HepG2 (cell line): Measurements from ENCODE around the gene CDH13. TPM values are rescaled to one million over a fixed set of nuclear protein-coding genes. Genes with fewer than 3 reads are reported as not detected.

Source experiments
- ATAC-seq: fragments of 200-7000 bp; cut with Tn5 transposase; 3 replicates; pipeline ENCODE4 v1.9.1; 2020; ENCODE audit warnings: mild to moderate bottlenecking, moderate library complexity
- BruUV-seq: library from RNA; stranded (reverse); fragments of 400-500 nt; replicated peaks from 2 replicates; lab custom pipeline; 2021; lab: Mats Ljungman, UMichigan
- CTCF ChIA-PET: fragments of 300-600 bp; formaldehyde crosslinking; extraction: SDS; loops from one replicate; lab custom pipeline; 2021; ENCODE audit warnings: low total read pairs, inconsistent platforms, low intra/inter-chr PET ratio; lab: Yijun Ruan, JAX
- POLR2A ChIA-PET: fragments of 350-600 bp; sonication (Branson Sonifier 250); formaldehyde crosslinking; loops from one replicate; lab custom pipeline; 2020; ENCODE audit warnings: antibody characterized with exemption, inconsistent platforms; lab: Yijun Ruan, JAX
- DNase-seq: peaks from one replicate; pipeline ENCODE4 v3.0.0-alpha.2; 2015; ENCODE audit warnings: low spot score
- FAIRE-seq: peaks from 3 replicates; lab custom pipeline; 2011; peaks lifted over from hg19 to GRCh38; lab: Jason Lieb, UNC
- H2AFZ ChIP-seq: one replicate; pipeline ENCODE4 v1.6.1; 2011; ENCODE audit warnings: low read length, inconsistent platforms
- H3K27ac ChIP-seq: fragments of 300-600 bp; 3 replicates; pipeline ENCODE4 v1.8.0; 2011; ENCODE audit warnings: mixed run types, mild to moderate bottlenecking, mixed read lengths, low read length, inconsistent platforms; ENCODE audit not compliant: insufficient read depth; ENCODE audit errors: extremely low read length
- H3K27me3 ChIP-seq, 2 experiments: fragments of 200-600 bp in 1 of 2; 2 replicates in 1 of 2; 3 replicates in 1 of 2; pipeline versions ENCODE4 v1.6.0 to v1.8.0; 2011; ENCODE audit warnings: low read length in 2 of 2, mild to moderate bottlenecking in 2 of 2, moderate library complexity in 2 of 2, inconsistent platforms in 1 of 2; ENCODE audit not compliant: insufficient read depth in 2 of 2, control insufficient read depth in 1 of 2
- H3K36me3 ChIP-seq, 2 experiments: fragments of 200-600 bp in 1 of 2; replicated peaks in 1 of 2; 2 replicates in 1 of 2; 3 replicates in 1 of 2; pipeline versions ENCODE4 v1.5.1 to v1.8.0; 2011; ENCODE audit warnings: low read length in 2 of 2, inconsistent platforms in 1 of 2; ENCODE audit not compliant: insufficient read depth in 2 of 2, control insufficient read depth in 1 of 2
- H3K4me1 ChIP-seq: 2 replicates; pipeline ENCODE4 v1.5.1; 2012; ENCODE audit warnings: low read length, inconsistent platforms; ENCODE audit not compliant: insufficient read depth
- H3K4me2 ChIP-seq: 2 replicates; pipeline ENCODE4 v1.6.0; 2011; ENCODE audit warnings: low read depth, low read length, inconsistent platforms
- H3K4me3 ChIP-seq, 3 experiments: fragments of 200-600 bp in 1 of 3; sonication (generic), shearing (Covaris generic) in 1 of 3; replicated peaks in 1 of 3; 2 replicates each; pipeline ENCODE4 v1.5.1; 2011 to 2016; ENCODE audit warnings: low read length in 3 of 3, inconsistent platforms in 2 of 3, low read depth in 2 of 3, mild to moderate bottlenecking in 2 of 3, control low read depth in 1 of 3, mixed read lengths in 1 of 3; ENCODE audit not compliant: insufficient read depth in 1 of 3
- H3K79me2 ChIP-seq: one replicate; pipeline ENCODE4 v1.6.1; 2011; ENCODE audit warnings: low read length, inconsistent platforms; ENCODE audit not compliant: insufficient read depth
- H3K9ac ChIP-seq: 2 replicates; pipeline ENCODE4 v1.6.0; 2011; ENCODE audit warnings: mild to moderate bottlenecking, low read depth, low read length, inconsistent platforms; ENCODE audit not compliant: insufficient read depth
- H3K9me3 ChIP-seq: 2 replicates; pipeline ENCODE4 v1.5.1; 2012; ENCODE audit warnings: mild to moderate bottlenecking, low read length
- H4K20me1 ChIP-seq: 2 replicates; pipeline ENCODE4 v1.6.0; 2011; ENCODE audit warnings: inconsistent platforms, mild to moderate bottlenecking, low read length, moderate library complexity; ENCODE audit not compliant: insufficient read depth
- GZF1 ChIP-seq: sonication (generic); formaldehyde crosslinking; IDR thresholded peaks from 2 replicates; pipeline ENCODE4 v1.5.1; 2020; ENCODE audit warnings: mild to moderate bottlenecking, missing genetic modification reagents
- KDM5A ChIP-seq: fragments of 200-600 bp; sonication (generic); IDR thresholded peaks from 2 replicates; pipeline ENCODE4 v1.7.0; 2018; ENCODE audit warnings: antibody characterized with exemption, mild to moderate bottlenecking, low read length, borderline replicate concordance
- MLXIP ChIP-seq: sonication (generic); formaldehyde crosslinking; IDR thresholded peaks from 2 replicates; pipeline ENCODE4 v1.9.0; 2021; ENCODE audit warnings: missing genetic modification reagents, borderline replicate concordance
- POGZ ChIP-seq: sonication (generic); formaldehyde crosslinking; IDR thresholded peaks from 2 replicates; pipeline ENCODE4 v1.4.0; 2020; ENCODE audit warnings: mild to moderate bottlenecking, missing genetic modification reagents
- RFX3 ChIP-seq: IDR thresholded peaks from 2 replicates; pipeline ENCODE4 v1.6.1; 2016; ENCODE audit warnings: missing biosample characterization, missing genetic modification reagents
- SUZ12 ChIP-seq: fragments of 150-350 bp; IDR thresholded peaks from 2 replicates; pipeline ENCODE4 v1.6.1; 2014; ENCODE audit warnings: low read depth, low read length
- TSC22D2 ChIP-seq: sonication (generic); formaldehyde crosslinking; IDR thresholded peaks from 2 replicates; pipeline ENCODE4 v1.5.1; 2020; ENCODE audit warnings: missing genetic modification reagents, mild to moderate bottlenecking, borderline replicate concordance
- ZBTB1 ChIP-seq: sonication (generic); formaldehyde crosslinking; IDR thresholded peaks from 2 replicates; pipeline ENCODE4 v1.4.0; 2020; ENCODE audit warnings: missing genetic modification reagents, borderline replicate concordance
- ZBTB2 ChIP-seq: sonication (generic); formaldehyde crosslinking; IDR thresholded peaks from 2 replicates; pipeline ENCODE4 v1.8.0; 2022; ENCODE audit warnings: low read depth, missing genetic modification reagents
- ZNF432 ChIP-seq: sonication (generic); formaldehyde crosslinking; IDR thresholded peaks from 2 replicates; pipeline ENCODE4 v1.5.0; 2020; ENCODE audit warnings: missing genetic modification reagents, mild to moderate bottlenecking, borderline replicate concordance
- ZNF549 ChIP-seq: sonication (generic); formaldehyde crosslinking; IDR thresholded peaks from 2 replicates; pipeline ENCODE4 v1.5.0; 2020; ENCODE audit warnings: missing genetic modification reagents
- ZNF616 ChIP-seq: sonication (generic); formaldehyde crosslinking; IDR thresholded peaks from 2 replicates; pipeline ENCODE4 v1.5.0; 2020; ENCODE audit warnings: low read depth, mild to moderate bottlenecking, missing genetic modification reagents
- WGBS: methylation state at CpG from one replicate; pipeline ENCODE4 v1.1.6; 2017; ENCODE audit warnings: low lambda C conversion rate; 5-methylcytosine and 5-hydroxymethylcytosine counted together
- in situ Hi-C: cut with HindIII; loops from 2 replicates; pipeline ENCODE4 v1.10.0; 2017; ENCODE audit warnings: low pct_unique_long_range_greater_than_20kb; ENCODE audit not compliant: extremely low pct_ligation_motif_present
- intact Hi-C: fragments of 100-400 bp; cut with micrococcal nuclease; formaldehyde crosslinking; loops from one replicate; pipeline ENCODE4 v1.10.0; 2022; ENCODE audit not compliant: unreplicated experiment
- polyA plus RNA-seq, 8 experiments: library from polyadenylated mRNA; depleted of rRNA in 3 of 8; stranded (reverse) in 7 of 8; unstranded in 1 of 8; fragments of >200 nt; fragmentation: Illumina TruSeq in 4 of 8; extraction: Trizol in 4 of 8; gene quantifications; 2 replicates each; pipeline versions ENCODE4 v1.2.1 to v1.2.3, GENCODE V29; 2011 to 2016; ENCODE audit warnings: low read depth in 4 of 8, missing spikeins in 1 of 8, mixed read lengths in 1 of 8; ENCODE audit not compliant: insufficient read depth in 1 of 8
- total RNA-seq, 5 experiments: library from RNA; depleted of rRNA; stranded (reverse); fragments of >200 nt; fragmentation: Illumina TruSeq; extraction: Trizol; gene quantifications; 2 replicates each; pipeline ENCODE4 v1.2.3, GENCODE V29; 2016; ENCODE audit warnings: low read depth in 1 of 5

Gene CDH13
- total and polyA plus RNA-seq, 2 of the 13 experiments (the other 11 are each of a cell fraction or from before 2014, with no cell fraction given), result not detected

GRCh38 chr16:83802135-83802534 lies 1175.4 kb downstream of the CDH13 start (continued):
- no peak for TF ChIP-seq GZF1
- no peak for TF ChIP-seq ZNF432
- no peak for TF ChIP-seq TSC22D2
- TF ChIP-seq ZBTB1 (CRISPR knock-in tag), result no peak
- no peak for TF ChIP-seq MLXIP (CRISPR knock-in tag)

- FAIRE-seq (no peak), ATAC-seq (no peak), DNase-seq (no peak)
- Histone ChIP-seq H3K36me3 (no peaks in the 10 kb centered on the region), H3K27me3 (peaks cover 0 to 18% of the 10 kb centered on the region in 2 experiments; a peak in 3 of 5 replicates), H3K4me3 (no peak overlapping the region), H4K20me1 (no peaks in the 10 kb centered on the region), H3K27ac (no peak overlapping the region), H3K9ac (no peak overlapping the region), H3K4me2 (no peak overlapping the region), H3K9me3 (no peaks in the 10 kb centered on the region)
- WGBS, result 15% methylated on average over 10 of the region's 11 CpGs
- intact Hi-C loops, result no loop called here
- CTCF ChIA-PET, result no interaction called here
- BruUV-seq, result no TSS peak
- TF ChIP-seq KDM5A, result no peak
- TF ChIP-seq ZBTB2, result no peak
- no peak for TF ChIP-seq RFX3
- no peak for TF ChIP-seq ZBTB1 (CRISPR knock-in tag)
- TF ChIP-seq SUZ12, result no peak
- TF ChIP-seq POGZ, result no peak
- TF ChIP-seq ZNF549 (CRISPR knock-in tag), result no peak
- TF ChIP-seq ZNF616 (CRISPR knock-in tag), result no peak
- TF ChIP-seq, all 625 proteins: peak for 0
- peaks cover 17% of the 10 kb centered on the region for H3K4me1 ChIP-seq
- POLR2A ChIA-PET, result no interaction called here
- in situ Hi-C loops, result no loop called here
- no peaks in the 10 kb centered on the region for H3K79me2 ChIP-seq
- H2AFZ ChIP-seq, result no peak overlapping the region
Measured at GRCh38 chr16:83802554-83803205, 1175.9 kb downstream of the CDH13 start.
